Heart left ventricle (tissue), 16 donors: ENCODE data around the gene KXD1. TPM values are rescaled to one million over a fixed set of nuclear protein-coding genes. Genes with fewer than 3 reads are reported as not detected.

ENCODE experiments used
- ATAC-seq, 4 donors: fragments of 200-7000 bp; cut with Tn5 transposase; one replicate each; pipeline ENCODE4 v1.9.1; 2020 to 2022; ENCODE audit warnings: moderate library complexity in 4 of 4, mild to moderate bottlenecking in 3 of 4, moderate number of reproducible peaks in 1 of 4
- DNase-seq, 5 donors: peaks; one replicate each; pipeline ENCODE4 v3.0.0-alpha.2; 2020
- H3K27ac ChIP-seq, 12 donors: fragments of 200-600 bp; sonication (generic) in 4 of 12; one replicate each; pipeline versions ENCODE4 v1.5.0 to v1.8.0; 2016 to 2022; ENCODE audit warnings: mild to moderate bottlenecking in 2 of 12
- H3K27me3 ChIP-seq, 9 donors: fragments of 200-600 bp; sonication (generic) in 2 of 9; one replicate each; pipeline versions ENCODE4 v1.5.1 to v1.8.0; 2016 to 2022; ENCODE audit warnings: mild to moderate bottlenecking in 3 of 9
- H3K36me3 ChIP-seq, 9 donors: fragments of 200-600 bp; sonication (generic) in 2 of 9; one replicate each; pipeline versions ENCODE4 v1.5.0 to v1.8.0; 2018 to 2022; ENCODE audit warnings: mild to moderate bottlenecking in 2 of 9
- H3K4me1 ChIP-seq, 12 donors: fragments of 200-600 bp; sonication (generic) in 4 of 12; one replicate each; pipeline versions ENCODE4 v1.5.0 to v1.8.0; 2016 to 2022; ENCODE audit warnings: mild to moderate bottlenecking in 3 of 12
- H3K4me3 ChIP-seq, 12 donors: fragments of 200-600 bp; sonication (generic) in 4 of 12; one replicate each; pipeline versions ENCODE4 v1.5.0 to v1.8.0; 2017 to 2022; ENCODE audit warnings: mild to moderate bottlenecking in 9 of 12, moderate library complexity in 4 of 12
- H3K9me3 ChIP-seq, 12 donors: fragments of 200-600 bp; sonication (generic) in 4 of 12; one replicate each; pipeline versions ENCODE4 v1.5.0 to v1.8.0; 2016 to 2022; ENCODE audit warnings: mild to moderate bottlenecking in 1 of 12
- CTCF ChIP-seq, 12 donors: fragments of 200-600 bp; sonication (generic) in 4 of 12; IDR thresholded peaks; one replicate each; pipeline versions ENCODE4 v1.5.0 to v1.8.0; 2018 to 2022; ENCODE audit warnings: antibody characterized with exemption in 12 of 12, mild to moderate bottlenecking in 5 of 12
- POLR2A ChIP-seq, 2 donors: fragments of 450-650 bp; IDR thresholded peaks; one replicate each; pipeline ENCODE4 v1.6.1; 2017; ENCODE audit warnings: antibody characterized with exemption in 2 of 2, mild to moderate bottlenecking in 2 of 2, moderate library complexity in 2 of 2
- WGBS, 4 donors: extraction: QIAGEN DNeasy Blood & Tissue Kit in 2 of 4; methylation state at CpG; one replicate each; pipeline versions ENCODE4 v1.1.5 to v1.1.7; 2013 to 2018; 5-methylcytosine and 5-hydroxymethylcytosine counted together
- intact Hi-C, 10 donors: fragments of 100-400 bp; cut with DNase I; formaldehyde crosslinking; loops; one replicate each; pipeline versions ENCODE4 v1.11.1 to v1.14.2; 2022
- polyA plus RNA-seq, 2 donors: library from polyadenylated mRNA; stranded (reverse); fragments of 200-250 nt; gene quantifications; one replicate each; pipeline ENCODE4 v1.2.3, GENCODE V29; 2013
- total RNA-seq, 9 donors: library from RNA; depleted of rRNA in 2 of 9; stranded (reverse); fragments of >200 nt in 2 of 9; fragmentation: NEBNext Ultra II Directional in 3 of 9; extraction: Animal tissue kit (Norgen Biotek cat#: 25700) in 3 of 9; gene quantifications; one replicate each; pipeline versions ENCODE4 v1.1.0 to v1.2.4, GENCODE V29; 2016 to 2023
- donor health status: ischemic (EF 13 %, LVEDD 7.1; RV severe dilation, severe dysfunction).
- donor health status: healthy with polysubstance abuse.
- donor health status: DM: no; HTN: yes; CAD: no.
- donor health status: DM: no; HTN: no; CAD: no.
- donor health status: ischemic (EF 25% LVEDD 6.9; RV normal size, moderate dysfunction).
- donor health status: ischemic (EF 25% LVEDD 5.7; RV mildly dilated, moderate dysfunction).
- donor health status: healthy.
- donor health status: DM: yes; HTN: yes; CAD: no.
- donor health status: ischemic (EF 35%, LVEDD 5.7; RV mildly dilated, moderate dysfunction).
- donor health status: nonischemic (EF 11% LVEDD 7.7; RV severe dilation, severe dysfunction).
- donor health status: DM: yes; HTN: yes; CAD: no.
- donor health status: PGD.
- donor health status: ischemic (EF 29% LVEDD 5.4; RV normal size, mild dysfunction).
- donor health status: nonischemic (EF 23%, LVEDD 6.1; RV moderate dilation, normal function).

KXD1 gene
- total and polyA plus RNA-seq, 11 donors = 36.1 to 116 (median 46.7) TPM

- ATAC-seq = no peak
Observed at GRCh38 chr19:18566953-18567352, 9.3 kb downstream of the KXD1 start.

GRCh38 chr19:18568367-18568766 is 10.7 kb downstream of the KXD1 start:
- Histone ChIP-seq H3K4me1 (peaks cover 8 to 18% (median 13%) of the 10 kb centered on the region in 12 donors), H3K27me3 (no peaks in the 10 kb centered on the region), H3K9me3 (no peaks in the 10 kb centered on the region), H3K36me3 (peaks cover 0 to 71% (median 62%) of the 10 kb centered on the region in 9 donors), H3K4me3 (no peak overlapping the region), H3K27ac (no peak overlapping the region)
- intact Hi-C loops = loop anchor here in 2 of 10 donors (10.0 kb wide), 1 partner anchor 104 kb away; no protein-coding TSS in a partner anchor
- no peak for TF ChIP-seq POLR2A (IDR thresholded peaks at IDR 0.05)
- no peak for TF ChIP-seq CTCF (IDR thresholded peaks at IDR 0.05)
- DNase-seq (no peak), ATAC-seq (no peak)
- WGBS, 4 donors = 82 to 87% (median 87%) methylated on average over 15 of the region's 15 CpGs

More at GRCh38 chr19:18566953-18567352, 9.3 kb downstream of the KXD1 start:
- no peaks in the 10 kb centered on the region for H3K9me3 ChIP-seq
- no peak overlapping the region for H3K27ac ChIP-seq
- H3K36me3 ChIP-seq = peaks cover 0 to 80% (median 69%) of the 10 kb centered on the region in 9 donors
- intact Hi-C loops = loop anchor here in 2 of 10 donors (10.0 kb wide), 1 partner anchor 102 kb away; no protein-coding TSS in a partner anchor
- WGBS, 4 donors = 90 to 97% (median 95%) methylated on average over 7 to 8 of the region's 8 CpGs
- H3K4me1 ChIP-seq = peaks cover 0 to 15% (median 7%) of the 10 kb centered on the region in 12 donors
- no peak for TF ChIP-seq POLR2A (IDR thresholded peaks at IDR 0.05)
- no peak for TF ChIP-seq CTCF (IDR thresholded peaks at IDR 0.05)
- no peak for DNase-seq
- no peak overlapping the region for H3K4me3 ChIP-seq
- H3K27me3 ChIP-seq = no peaks in the 10 kb centered on the region

- Histone ChIP-seq H3K36me3 (peaks cover 0 to 71% (median 62%) of the 10 kb centered on the region in 9 donors), H3K4me3 (peak within 1 kb of the TSS; percentile 71 to 100 (median 88)), H3K27me3 (no peaks in the 10 kb centered on the region), H3K4me1 (peaks cover 8 to 23% (median 17%) of the 10 kb centered on the region in 12 donors), H3K27ac (peak within 1 kb of the TSS; percentile 73 to 97 (median 90)), H3K9me3 (no peaks in the 10 kb centered on the region)
- TF ChIP-seq POLR2A (IDR thresholded peaks at IDR 0.05) (peak; percentile 35 to 86), CTCF (IDR thresholded peaks at IDR 0.05) (no peak)
- peak; percentile 97 to 99 (median 98) for DNase-seq
- intact Hi-C loops = loop anchor here in 6 of 10 donors (1.0 to 10.0 kb wide), 6 partner anchors 14 to 119 kb away; partner anchors contain the start of genes ELL (in 1 of the 6) and KXD1 (in 1 of the 6)
- 0 to 1% (median 0%) methylated on average over 49 to 75 of the region's 75 CpGs for WGBS, 4 donors
- peak; percentile 90 to 99 (median 96) for ATAC-seq
Observed at GRCh38 chr19:18571564-18572344, 14.1 kb downstream of the KXD1 start, which contains the start of gene UBA52. Gene UBA52, plus strand, starts transcription at chr19:18571857. Its CDS starts 1,444 bp downstream, at chr19:18573301.

- intact Hi-C loops = loop anchor here in 5 of 10 donors (5.0 to 10.0 kb wide), 5 partner anchors 52 to 122 kb away; partner anchors contain the start of gene ELL (in 1 of the 5)
- 92 to 97% (median 93%) methylated on average over 13 to 18 of the region's 18 CpGs for WGBS, 4 donors
- no peak overlapping the region for H3K27ac ChIP-seq
- no peaks in the 10 kb centered on the region for H3K27me3 ChIP-seq
- H3K9me3 ChIP-seq = no peaks in the 10 kb centered on the region
- DNase-seq = no peak
- no peak overlapping the region for H3K4me3 ChIP-seq
- H3K36me3 ChIP-seq = peaks cover 0 to 55% (median 44%) of the 10 kb centered on the region in 9 donors
- peaks cover 8 to 23% (median 17%) of the 10 kb centered on the region in 12 donors for H3K4me1 ChIP-seq
- no peak for ATAC-seq
- TF ChIP-seq POLR2A (IDR thresholded peaks at IDR 0.05) = no peak
- TF ChIP-seq CTCF (IDR thresholded peaks at IDR 0.05) = no peak
Observed at GRCh38 chr19:18574691-18575291, 17.1 kb downstream of the KXD1 start.
